Measurements from ENCODE around the gene IRF2BPL. TPM values are rescaled to one million over a fixed set of nuclear protein-coding genes. Genes with fewer than 3 reads are reported as not detected.

Gene IRF2BPL
- total and polyA plus RNA-seq, 7 donors, result 3.8 to 26.3 (median 9.7) TPM

GRCh38 chr14:77006132-77006531 is 22.4 kb downstream of the IRF2BPL start:
- intact Hi-C loops (cut with DNase I), result loop anchor here in 1 of 2 donors (5.0 kb wide), 1 partner anchor 49 kb away; no protein-coding TSS in a partner anchor
- TF ChIP-seq CTCF (IDR thresholded peaks at IDR 0.05), result no peak
- H3K27me3 ChIP-seq (ENCODE audit: insufficient read depth in 3 of 3, low read length in 2 of 3), result no peaks in the 10 kb centered on the region
- peaks cover 48% of the 10 kb centered on the region for H3K4me1 ChIP-seq
- H3K36me3 ChIP-seq (ENCODE audit: insufficient read depth in 1 of 2, low read depth in 1 of 2), result no peaks in the 10 kb centered on the region
- H3K27ac ChIP-seq, result peak overlapping the region; percentile 21
- WGBS, 3 donors, result 45 to 65% (median 45%) methylated on average over 9 of the region's 9 CpGs
- no peak overlapping the region for H3K4me3 ChIP-seq
- DNase-seq (no peak), ATAC-seq (no peak)
- H3K9me3 ChIP-seq, result no peaks in the 10 kb centered on the region

DNA sequence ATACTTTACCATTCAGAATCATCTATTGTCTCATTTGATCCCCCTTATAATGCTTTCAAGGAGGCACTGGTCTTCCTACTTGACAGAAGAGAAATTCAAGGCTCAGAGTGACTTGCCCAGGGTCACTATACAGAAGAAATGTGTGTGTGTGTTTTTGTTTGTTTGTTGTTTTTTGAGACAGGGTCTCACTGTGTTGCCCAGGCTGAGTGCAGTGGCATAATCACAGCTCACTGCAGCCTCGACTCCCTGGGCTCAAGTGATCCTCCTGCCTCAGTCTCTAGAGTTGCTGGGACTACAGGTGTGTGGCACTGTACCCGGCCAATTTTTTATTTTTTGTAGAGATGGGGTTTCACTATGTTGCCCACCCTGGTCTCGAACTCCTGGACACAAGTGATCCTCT is 22.9 kb downstream of the IRF2BPL start:
- DNase-seq, result no peak
- no peaks in the 10 kb centered on the region for H3K36me3 ChIP-seq (ENCODE audit: insufficient read depth in 1 of 2, low read depth in 1 of 2)
- no peaks in the 10 kb centered on the region for H3K9me3 ChIP-seq
- 74 to 80% (median 76%) methylated on average over 3 of the region's 3 CpGs for WGBS, 3 donors
- H3K27ac ChIP-seq, result no peak overlapping the region
- intact Hi-C loops (cut with DNase I), result loop anchor here in 1 of 2 donors (5.0 kb wide), 1 partner anchor 48 kb away; no protein-coding TSS in a partner anchor
- no peak for ATAC-seq
- no peak for TF ChIP-seq CTCF (IDR thresholded peaks at IDR 0.05)
- no peak overlapping the region for H3K4me3 ChIP-seq
- H3K4me1 ChIP-seq, result peaks cover 52% of the 10 kb centered on the region
- no peaks in the 10 kb centered on the region for H3K27me3 ChIP-seq (ENCODE audit: insufficient read depth in 3 of 3, low read length in 2 of 3)

DNA sequence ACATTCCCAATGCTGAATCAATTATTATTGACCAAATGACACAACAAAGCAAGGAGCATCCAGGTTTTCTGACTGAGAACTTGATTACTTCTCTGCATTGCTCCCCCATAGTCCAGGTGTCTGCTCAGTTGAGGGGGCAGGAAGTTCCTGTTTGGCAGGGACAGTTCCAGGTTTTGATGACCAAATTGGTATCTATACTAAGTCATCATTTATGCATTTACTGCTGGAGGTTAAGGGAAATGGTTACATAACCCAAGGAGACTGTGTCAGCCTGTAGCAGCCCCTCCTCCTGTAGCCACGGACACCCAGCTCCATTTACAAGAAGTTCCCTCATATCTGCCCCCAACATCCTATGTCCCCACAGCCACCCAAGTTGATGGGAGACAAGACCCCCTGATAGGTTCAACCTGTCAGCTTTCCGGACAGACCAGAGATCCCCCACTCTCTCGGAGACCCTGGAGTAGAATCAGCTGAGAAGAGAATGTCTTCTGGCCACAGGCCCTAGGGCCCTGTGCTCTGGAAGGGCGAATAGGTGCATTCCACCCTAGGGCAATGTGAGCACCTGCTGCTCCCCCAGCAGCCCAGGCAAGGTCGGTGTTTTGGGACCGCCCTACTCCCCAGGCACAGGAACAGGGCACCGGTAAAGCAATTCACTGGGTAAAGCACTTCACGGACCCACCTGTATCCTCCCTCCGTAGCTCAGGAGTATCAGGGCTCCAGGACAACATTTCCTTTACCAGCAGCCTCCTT is 23.6 kb downstream of the IRF2BPL start:
- H3K27ac ChIP-seq, result no peak overlapping the region
- no peak overlapping the region for H3K4me3 ChIP-seq
- 66 to 78% (median 75%) methylated on average over 9 of the region's 9 CpGs for WGBS, 3 donors
- no peak for DNase-seq
- H3K4me1 ChIP-seq, result peaks cover 59% of the 10 kb centered on the region
- no peak for TF ChIP-seq CTCF (IDR thresholded peaks at IDR 0.05)
- intact Hi-C loops (cut with DNase I), result loop anchor here in 1 of 2 donors (5.0 kb wide), 1 partner anchor 48 kb away; no protein-coding TSS in a partner anchor
- H3K9me3 ChIP-seq, result no peaks in the 10 kb centered on the region
- H3K27me3 ChIP-seq (ENCODE audit: insufficient read depth in 3 of 3, low read length in 2 of 3), result no peaks in the 10 kb centered on the region
- H3K36me3 ChIP-seq (ENCODE audit: insufficient read depth in 1 of 2, low read depth in 1 of 2), result no peaks in the 10 kb centered on the region
- ATAC-seq, result no peak

DNA sequence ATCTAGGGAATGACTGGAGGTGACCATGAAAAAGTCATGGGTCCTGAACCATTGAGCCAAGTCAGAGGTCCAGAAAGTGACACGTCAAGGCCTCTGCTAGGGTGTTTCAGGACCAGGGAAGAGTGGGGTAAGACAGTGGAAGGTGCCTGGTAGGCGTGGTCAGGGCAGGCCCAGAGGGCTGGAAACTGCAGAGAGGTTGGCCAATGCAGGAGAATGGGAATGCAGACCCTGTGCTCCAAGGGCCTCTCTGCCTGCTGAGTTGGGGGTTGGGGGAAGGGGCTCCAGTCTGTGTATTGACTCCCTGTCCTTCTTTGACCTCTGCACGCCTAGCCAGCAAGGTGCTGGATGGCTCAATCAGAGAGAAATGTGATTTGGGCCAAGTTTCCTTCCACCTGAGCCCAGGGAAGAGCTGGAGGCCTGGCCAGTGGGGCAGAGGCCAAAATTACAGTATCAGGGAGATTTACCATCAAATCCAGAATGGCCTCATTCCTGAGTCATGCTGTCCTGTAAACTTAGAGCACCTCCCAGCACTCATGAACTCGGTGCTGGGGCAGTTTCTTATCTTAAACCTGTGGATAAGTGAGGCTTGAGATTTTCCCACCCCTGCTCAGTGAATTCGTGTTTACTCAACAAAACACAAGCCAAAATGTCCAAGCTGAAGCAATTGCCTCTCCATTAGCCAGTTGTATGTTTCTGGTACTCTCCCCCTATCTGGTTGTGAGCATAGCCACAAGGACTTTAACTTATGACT is 24.4 kb downstream of the IRF2BPL start:
- no peaks in the 10 kb centered on the region for H3K9me3 ChIP-seq
- no peaks in the 10 kb centered on the region for H3K36me3 ChIP-seq (ENCODE audit: insufficient read depth in 1 of 2, low read depth in 1 of 2)
- no peak for TF ChIP-seq CTCF (IDR thresholded peaks at IDR 0.05)
- no peaks in the 10 kb centered on the region for H3K27me3 ChIP-seq (ENCODE audit: insufficient read depth in 3 of 3, low read length in 2 of 3)
- intact Hi-C loops (cut with DNase I), result no loop called here
- H3K4me1 ChIP-seq, result peaks cover 57% of the 10 kb centered on the region
- ATAC-seq (no peak), DNase-seq (no peak)
- 69 to 89% (median 77%) methylated on average over 5 of the region's 5 CpGs for WGBS, 3 donors
- no peak overlapping the region for H3K27ac ChIP-seq
- no peak overlapping the region for H3K4me3 ChIP-seq
